Kidney epithelial cell (primary cell): ENCODE data around the gene KCNQ1. TPM values are rescaled to one million over a fixed set of nuclear protein-coding genes. Genes with fewer than 3 reads are reported as not detected.

Experiments
- DNase-seq: peaks from one replicate; pipeline ENCODE4 v3.0.0-alpha.2; 2010; ENCODE audit warnings: low read depth
- H3K27me3 ChIP-seq: 2 replicates; pipeline ENCODE4 v1.6.0; 2011; ENCODE audit warnings: low read length; ENCODE audit not compliant: control insufficient read depth, insufficient read depth
- H3K36me3 ChIP-seq: 2 replicates; pipeline ENCODE4 v1.5.1; 2011; ENCODE audit warnings: low read length; ENCODE audit not compliant: control insufficient read depth, insufficient read depth
- H3K4me3 ChIP-seq: 2 replicates; pipeline ENCODE4 v1.5.1; 2011; ENCODE audit warnings: low read depth, mild to moderate bottlenecking, control low read depth, low read length
- total RNA-seq: library from RNA; depleted of rRNA; stranded (reverse); fragments of >200 nt; gene quantifications from 2 replicates; pipeline ENCODE4 v1.2.3, GENCODE V29; 2015
- TF ChIP-seq, protein P1 (sequence below): IDR thresholded peaks from 2 replicates; pipeline ENCODE4 v1.5.1; 2011; ENCODE audit warnings: mild to moderate bottlenecking, moderate library complexity, low read length, control low read depth, inconsistent platforms; ENCODE audit not compliant: insufficient read depth, poor library complexity, severe bottlenecking

KCNQ1 gene
- total RNA-seq, 1 donor from 2014 or later = 2.3 TPM

DNA sequence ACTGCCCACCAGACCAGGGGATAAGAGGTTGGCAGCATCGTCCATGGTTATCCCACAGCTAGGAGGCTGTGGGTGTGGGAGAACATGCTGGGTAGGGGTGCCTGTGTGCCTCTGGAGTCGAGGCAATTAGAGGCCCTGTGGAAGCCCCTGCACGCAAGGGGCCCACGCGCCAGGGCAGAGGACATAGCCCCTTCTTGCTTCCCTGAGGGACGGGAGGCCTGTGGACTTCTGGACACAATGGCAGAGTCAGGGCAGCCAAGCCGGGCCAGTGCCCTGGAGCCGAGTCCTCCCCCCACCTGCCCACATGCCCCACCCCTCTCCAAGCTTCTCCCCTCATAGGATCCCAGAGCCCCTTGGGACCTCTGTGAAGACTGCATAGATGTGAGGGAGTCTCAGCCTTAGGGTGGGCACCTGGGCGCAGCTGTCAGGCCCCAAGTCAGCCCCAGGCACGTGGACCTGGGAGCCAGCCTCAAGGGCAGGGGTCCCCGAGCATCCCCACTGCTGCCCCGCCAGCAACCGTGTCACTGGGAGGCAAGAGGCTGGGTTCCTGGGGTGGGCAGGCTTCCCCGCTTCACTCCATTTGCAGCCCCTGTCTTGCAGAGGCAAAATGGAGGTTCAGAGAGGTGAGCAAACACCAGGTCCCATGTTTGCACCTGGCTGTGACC is 388.4 kb downstream of the KCNQ1 start:
- no peak for DNase-seq
- Histone ChIP-seq H3K27me3 (peaks cover 14% of the 10 kb centered on the region), H3K36me3 (no peaks in the 10 kb centered on the region), H3K4me3 (no peak overlapping the region)
- TF ChIP-seq, protein P1, sequence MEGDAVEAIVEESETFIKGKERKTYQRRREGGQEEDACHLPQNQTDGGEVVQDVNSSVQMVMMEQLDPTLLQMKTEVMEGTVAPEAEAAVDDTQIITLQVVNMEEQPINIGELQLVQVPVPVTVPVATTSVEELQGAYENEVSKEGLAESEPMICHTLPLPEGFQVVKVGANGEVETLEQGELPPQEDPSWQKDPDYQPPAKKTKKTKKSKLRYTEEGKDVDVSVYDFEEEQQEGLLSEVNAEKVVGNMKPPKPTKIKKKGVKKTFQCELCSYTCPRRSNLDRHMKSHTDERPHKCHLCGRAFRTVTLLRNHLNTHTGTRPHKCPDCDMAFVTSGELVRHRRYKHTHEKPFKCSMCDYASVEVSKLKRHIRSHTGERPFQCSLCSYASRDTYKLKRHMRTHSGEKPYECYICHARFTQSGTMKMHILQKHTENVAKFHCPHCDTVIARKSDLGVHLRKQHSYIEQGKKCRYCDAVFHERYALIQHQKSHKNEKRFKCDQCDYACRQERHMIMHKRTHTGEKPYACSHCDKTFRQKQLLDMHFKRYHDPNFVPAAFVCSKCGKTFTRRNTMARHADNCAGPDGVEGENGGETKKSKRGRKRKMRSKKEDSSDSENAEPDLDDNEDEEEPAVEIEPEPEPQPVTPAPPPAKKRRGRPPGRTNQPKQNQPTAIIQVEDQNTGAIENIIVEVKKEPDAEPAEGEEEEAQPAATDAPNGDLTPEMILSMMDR = no peak

DNA sequence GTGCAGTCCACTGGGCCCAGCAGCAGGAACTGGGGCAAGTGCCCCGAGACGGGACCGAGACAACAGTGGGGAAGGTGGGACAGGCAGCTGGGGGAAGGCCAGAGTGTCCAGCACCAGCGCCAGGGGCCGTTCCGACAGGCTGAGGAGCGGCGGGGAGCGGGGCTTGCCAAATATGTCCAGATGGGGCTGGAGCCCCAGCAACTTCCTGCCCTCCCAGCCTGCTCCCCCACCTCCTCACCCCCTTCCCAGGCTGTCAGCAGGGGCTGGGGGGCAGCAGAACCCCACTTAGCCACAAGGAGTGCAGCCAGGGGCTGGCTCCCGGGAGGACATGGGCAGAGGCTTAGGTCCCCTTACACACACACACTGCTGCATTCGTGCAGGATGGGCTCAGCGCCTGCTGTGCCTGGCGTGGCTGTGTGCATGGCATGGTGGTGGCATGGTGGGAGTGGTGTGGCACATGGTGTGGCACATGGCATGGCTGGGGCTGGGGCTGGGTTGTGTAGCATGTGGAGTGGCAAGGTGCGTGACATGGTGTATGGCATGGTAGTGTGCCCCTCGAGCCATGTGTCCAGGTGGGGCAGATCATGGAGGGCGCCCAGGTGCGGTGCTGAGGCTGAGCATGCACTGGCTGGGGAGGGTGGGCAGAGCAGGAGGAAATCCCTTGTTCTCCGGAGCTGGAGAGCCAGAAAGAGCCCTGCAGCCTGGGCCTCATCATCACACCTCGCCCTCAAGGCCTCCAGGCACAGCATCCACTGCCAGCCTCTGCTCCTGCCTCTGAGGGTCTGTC is 389.1 kb downstream of the KCNQ1 start:
- peaks cover 20% of the 10 kb centered on the region for H3K27me3 ChIP-seq
- H3K36me3 ChIP-seq = no peaks in the 10 kb centered on the region
- TF ChIP-seq, protein P1 = no peak
- H3K4me3 ChIP-seq = no peak overlapping the region
- DNase-seq = no peak

DNA sequence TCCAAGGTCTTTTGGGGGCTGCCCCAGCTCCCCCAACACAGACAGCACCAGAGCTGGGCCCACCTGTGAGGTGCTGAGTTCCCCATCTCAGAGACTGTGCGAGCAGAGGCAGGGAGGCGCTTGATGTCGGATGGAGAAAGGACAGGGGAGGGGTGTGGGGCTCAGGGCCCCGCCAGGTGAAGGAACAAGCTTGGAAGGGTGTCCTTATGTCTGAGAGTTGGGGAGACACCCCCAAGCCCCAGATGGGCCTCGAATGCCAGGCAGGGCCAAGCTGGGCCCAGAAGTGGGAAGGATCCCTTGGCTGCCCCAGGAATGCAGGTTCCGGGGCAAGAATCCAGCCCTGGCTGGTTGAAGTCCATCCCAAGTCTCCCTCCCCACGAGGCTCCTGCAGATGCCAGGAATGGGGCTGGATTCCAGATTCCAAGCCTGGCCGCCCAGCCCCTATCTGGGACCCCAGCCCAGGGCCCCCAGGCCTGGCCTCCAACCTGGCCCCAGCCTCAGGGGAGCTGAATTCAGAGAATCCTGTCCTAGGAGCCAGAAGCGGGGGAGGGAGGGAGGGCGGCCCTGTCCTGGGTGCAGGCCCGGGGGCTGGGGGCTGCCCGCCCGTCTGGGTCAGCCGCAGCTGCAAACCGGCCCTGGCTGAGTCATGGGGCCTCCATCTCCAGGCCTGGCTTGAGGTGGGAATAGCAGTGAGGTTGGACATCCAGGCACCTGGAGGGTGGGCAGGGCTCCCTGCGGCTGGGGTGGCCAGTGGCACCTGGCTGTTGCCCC is 389.9 kb downstream of the KCNQ1 start:
- Histone ChIP-seq H3K4me3 (no peak overlapping the region), H3K27me3 (peaks cover 25% of the 10 kb centered on the region), H3K36me3 (no peaks in the 10 kb centered on the region)
- TF ChIP-seq, protein P1 = no peak
- no peak for DNase-seq

DNA sequence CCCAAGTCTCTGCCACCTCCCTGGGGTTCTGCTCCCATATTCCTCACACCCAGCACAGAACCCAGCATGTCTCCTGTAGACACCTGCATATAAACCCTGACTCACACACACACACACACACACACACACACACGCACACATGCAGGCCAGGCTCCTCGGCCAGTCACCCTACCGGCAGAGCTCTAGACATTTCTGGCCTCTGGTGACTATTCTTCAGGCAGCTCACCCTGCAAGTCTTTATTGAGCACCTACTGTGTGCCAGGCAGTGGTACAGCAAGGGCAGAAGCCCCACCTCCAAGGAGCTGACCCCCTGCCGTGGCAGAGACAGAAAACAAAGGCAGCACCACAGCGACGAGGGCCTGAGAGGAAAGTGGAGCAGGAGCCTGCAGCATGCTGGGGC is 390.5 kb downstream of the KCNQ1 start:
- Histone ChIP-seq H3K36me3 (no peaks in the 10 kb centered on the region), H3K27me3 (peaks cover 25% of the 10 kb centered on the region), H3K4me3 (no peak overlapping the region)
- TF ChIP-seq, protein P1 = no peak
- peak; percentile 19 for DNase-seq

DNA sequence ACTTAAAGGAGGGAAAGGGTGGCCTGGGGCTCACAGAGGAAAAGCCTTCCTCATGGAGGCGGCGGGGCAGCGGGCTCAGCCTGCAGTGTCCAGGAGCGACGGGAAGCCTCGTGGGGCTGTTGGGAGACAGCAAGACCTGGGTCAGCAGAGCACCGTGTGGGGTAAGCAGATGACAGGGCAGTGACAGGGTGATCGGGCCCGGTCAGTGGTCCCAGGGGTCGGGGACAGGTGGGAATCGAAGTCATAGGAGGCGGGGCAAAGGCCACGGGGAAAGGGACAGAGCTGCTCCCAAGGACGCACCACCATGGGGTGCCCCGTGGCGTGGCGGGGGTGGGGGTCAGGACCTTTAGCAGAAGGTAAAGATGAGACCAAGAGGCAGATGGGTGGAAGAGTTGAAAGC is 390.9 kb downstream of the KCNQ1 start:
- TF ChIP-seq, protein P1 = no peak
- peaks cover 25% of the 10 kb centered on the region for H3K27me3 ChIP-seq
- H3K36me3 ChIP-seq = no peaks in the 10 kb centered on the region
- H3K4me3 ChIP-seq = no peak overlapping the region
- DNase-seq = no peak
